GM20431 (cell line): ENCODE results near the gene CCR3.

Source experiments
- in situ Hi-C: fragments of 300-500 bp; cut with MseI, MboI; formaldehyde crosslinking; loops from one replicate; pipeline ENCODE4 v1.15.0; 2020; ENCODE audit warnings: low sequenced_read_pairs; ENCODE audit not compliant: unreplicated experiment

CCR3 gene

GRCh38 chr3:46242120-46242519 is at the start of gene CCR3:
Gene CCR3, plus strand, starts transcription at chr3:46242460. Its CDS starts 22,699 bp downstream, at chr3:46265159.
- in situ Hi-C loops = no loop called here

DNA sequence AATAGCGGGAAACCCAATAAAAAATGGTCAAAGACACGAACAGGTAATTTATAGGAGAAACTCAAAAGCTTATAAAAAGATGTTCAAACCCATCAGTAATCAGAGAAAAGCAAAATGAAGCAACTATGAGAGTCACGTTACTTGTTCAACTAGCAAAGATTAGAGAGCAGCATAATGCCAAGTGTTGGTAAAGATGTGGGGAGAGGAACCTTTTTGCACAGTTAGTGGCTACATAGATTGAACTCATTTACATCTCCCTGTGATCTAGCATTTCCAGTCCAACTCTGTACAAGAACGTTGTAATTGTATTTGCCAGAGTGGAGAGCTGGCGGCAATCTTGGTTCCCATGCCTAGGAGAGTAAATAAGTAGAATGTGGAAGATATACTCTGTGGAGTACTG is 49.3 kb upstream of the CCR3 start:
- in situ Hi-C loops = no loop called here

- in situ Hi-C loops = no loop called here
Measured at GRCh38 chr3:46193436-46193835, 48.8 kb upstream of the CCR3 start.

DNA sequence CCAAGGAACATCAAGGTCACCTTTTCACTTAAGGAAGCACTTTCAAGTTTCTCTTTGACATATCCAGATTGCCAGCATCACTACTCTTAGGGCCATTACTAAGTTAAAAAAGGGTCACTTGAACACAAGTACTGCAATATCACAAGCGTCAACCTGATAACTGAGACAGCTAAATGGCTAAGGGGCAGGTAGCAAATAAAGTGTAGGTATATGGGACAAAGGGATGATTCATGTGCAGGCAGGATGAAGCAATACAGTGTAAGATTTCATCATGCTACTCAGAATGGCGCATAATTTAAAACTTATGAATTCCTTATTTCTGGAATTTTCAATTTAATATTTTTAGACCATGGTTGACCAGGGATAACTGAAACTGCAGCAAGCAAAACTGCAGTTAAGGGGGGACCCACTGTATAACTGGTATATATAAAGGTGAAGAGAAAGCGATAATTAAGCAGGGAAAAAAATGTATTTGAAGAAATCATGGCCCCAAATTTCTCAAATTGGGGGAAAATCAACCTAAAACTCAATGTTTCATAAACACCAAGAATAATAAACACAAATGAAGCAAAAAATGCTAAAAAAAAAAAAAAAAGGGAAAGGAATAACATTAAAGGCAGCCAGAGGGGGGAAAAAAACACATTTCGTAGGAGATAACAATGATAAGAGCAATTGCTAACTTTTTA is 47.2 kb upstream of the CCR3 start:
- in situ Hi-C loops = no loop called here

DNA sequence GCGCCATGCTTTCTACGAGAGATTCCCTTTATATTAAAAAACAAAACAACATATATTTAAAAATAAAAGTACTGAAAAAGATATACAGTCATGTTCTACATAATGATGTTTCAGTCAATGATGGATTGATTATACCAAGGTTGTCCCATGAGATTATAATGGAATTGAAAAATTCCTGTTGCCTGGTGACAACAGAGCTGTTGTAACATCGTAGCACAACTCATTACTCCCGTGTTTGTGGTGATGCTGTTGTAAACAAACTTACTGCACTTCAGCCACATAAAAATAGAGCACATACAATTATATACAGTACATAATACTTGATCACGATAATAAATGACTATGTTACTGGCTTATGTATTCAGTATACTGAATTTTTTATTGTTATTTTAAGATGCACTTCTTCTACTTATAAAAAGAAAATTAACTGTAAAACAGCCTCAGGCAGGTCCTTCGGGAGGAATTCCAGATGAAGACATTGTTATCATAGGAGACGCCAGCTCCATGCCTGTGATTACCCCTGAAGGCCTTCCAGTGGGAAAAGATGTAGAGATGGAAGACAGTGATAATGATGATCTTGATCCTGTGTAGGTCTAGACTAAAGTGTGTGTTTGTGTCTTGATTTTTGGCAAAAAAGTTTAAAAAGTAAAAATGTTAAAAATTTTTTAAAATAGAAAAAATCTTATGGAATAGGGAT is 45.9 kb upstream of the CCR3 start:
- in situ Hi-C loops = no loop called here

DNA sequence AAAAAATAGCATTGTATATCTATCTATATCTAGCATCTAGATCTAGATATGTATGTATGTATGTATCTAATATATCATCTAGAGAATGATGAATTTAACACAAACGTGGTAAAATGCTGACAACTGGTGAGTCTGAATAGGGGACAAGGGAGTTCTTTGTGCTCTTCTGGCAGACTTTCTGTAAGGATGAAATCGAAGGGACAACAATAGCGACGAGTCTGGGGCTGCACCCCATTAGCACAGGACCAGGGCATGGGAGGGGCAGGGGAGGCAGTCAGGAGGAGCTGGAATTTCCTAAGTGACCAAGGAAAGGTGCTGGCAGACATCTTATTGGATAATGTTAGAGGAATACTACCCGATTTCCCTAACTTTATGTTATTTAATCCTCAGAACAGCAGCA is 42.0 kb upstream of the CCR3 start:
- in situ Hi-C loops = loop anchor here (10.0 to 25.0 kb wide), 2 partner anchors 105 to 263 kb away; partner anchors contain the start of gene CXCR6

GRCh38 chr3:46200790-46201189 is 41.5 kb upstream of the CCR3 start:
- in situ Hi-C loops = loop anchor here (10.0 to 25.0 kb wide), 2 partner anchors 106 to 263 kb away; partner anchors contain the start of gene CXCR6

DNA sequence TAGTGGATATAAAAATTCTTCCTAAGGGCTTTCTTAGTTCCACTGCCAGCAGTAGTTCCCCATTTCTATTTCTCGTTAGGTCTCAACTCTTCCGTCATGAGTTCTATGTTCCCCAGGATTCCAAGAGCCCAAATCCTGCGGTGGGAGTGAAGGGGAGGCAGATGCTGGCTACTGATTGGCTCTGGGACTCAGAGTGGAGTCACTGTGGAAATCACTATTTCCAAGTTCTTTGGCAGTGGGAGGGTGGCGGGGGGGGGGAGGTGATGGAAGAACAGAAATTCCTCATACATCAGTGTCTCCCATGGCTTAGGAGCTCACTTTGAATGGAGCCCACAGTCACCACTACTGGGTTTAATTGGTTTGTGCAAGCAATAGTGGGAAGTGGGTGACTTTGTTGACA is 39.7 kb upstream of the CCR3 start:
- in situ Hi-C loops = loop anchor here (10.0 to 25.0 kb wide), 2 partner anchors 108 to 265 kb away; partner anchors contain the start of gene CXCR6

DNA sequence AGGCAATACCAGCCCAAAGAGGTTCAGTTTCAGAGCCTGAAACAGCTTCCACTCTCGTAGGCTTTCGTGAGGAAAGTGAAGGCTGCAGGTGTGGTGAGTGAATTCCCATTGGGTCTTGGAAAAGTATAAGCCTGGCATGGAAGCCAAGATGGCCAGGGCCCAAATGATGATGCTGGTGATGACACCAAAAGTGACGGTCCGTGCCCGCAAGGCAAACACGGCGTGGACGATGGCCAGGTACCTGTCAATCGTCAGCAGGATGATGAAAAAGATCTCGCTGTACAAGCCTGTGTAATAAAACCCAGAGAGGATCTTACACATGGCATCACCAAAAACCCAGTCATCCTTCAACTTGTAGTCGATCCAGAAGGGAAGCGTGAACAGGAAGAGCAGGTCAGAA is 38.6 kb upstream of the CCR3 start:
- in situ Hi-C loops = loop anchor here (10.0 to 25.0 kb wide), 2 partner anchors 109 to 266 kb away; partner anchors contain the start of gene CXCR6

GRCh38 chr3:46205286-46205960 is 36.8 kb upstream of the CCR3 start:
- in situ Hi-C loops = loop anchor here (10.0 to 25.0 kb wide), 2 partner anchors 111 to 268 kb away; partner anchors contain the start of gene CXCR6

GRCh38 chr3:46206282-46207015 is 35.8 kb upstream of the CCR3 start:
- in situ Hi-C loops = loop anchor here (10.0 to 25.0 kb wide), 2 partner anchors 112 to 269 kb away; partner anchors contain the start of gene CXCR6

GRCh38 chr3:46207514-46207913 is 34.7 kb upstream of the CCR3 start:
- in situ Hi-C loops = loop anchor here (10.0 to 25.0 kb wide), 2 partner anchors 113 to 270 kb away; partner anchors contain the start of gene CXCR6

DNA sequence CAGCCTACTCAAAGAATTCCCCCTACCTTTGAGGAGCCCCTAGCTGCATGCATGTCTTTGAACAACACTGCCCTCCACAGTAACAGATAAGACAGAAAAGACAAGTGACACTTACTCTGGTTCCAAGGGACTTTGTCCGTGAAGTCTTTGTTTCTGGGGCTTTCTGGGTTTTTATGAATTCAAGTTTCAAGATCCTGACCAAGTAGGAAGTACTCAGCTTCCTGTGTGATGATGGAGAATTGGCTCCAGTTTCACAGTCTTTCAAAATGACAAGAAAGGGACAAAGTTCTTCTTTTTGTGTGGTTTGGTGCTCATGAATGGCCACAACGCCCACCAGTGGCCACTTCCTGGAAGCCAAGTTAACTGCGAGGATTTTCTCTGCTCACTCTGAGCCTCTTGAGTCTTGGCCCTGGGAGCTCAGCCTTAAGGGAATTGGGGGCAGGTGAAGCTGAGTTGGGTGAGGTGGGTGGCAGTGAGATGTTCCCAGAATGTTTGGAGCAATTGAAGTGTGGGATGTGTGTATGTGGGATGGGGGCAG is 34.0 kb upstream of the CCR3 start, which contains the start of gene CCR1:
Gene CCR1, minus strand, starts transcription at position 147 of the 538 bp plus-strand sequence. CDS start 4,000 bp downstream, outside the sequence.
- in situ Hi-C loops = loop anchor here (10.0 to 25.0 kb wide), 2 partner anchors 113 to 271 kb away; partner anchors contain the start of gene CXCR6

- in situ Hi-C loops = loop anchor here (10.0 to 25.0 kb wide), 2 partner anchors 114 to 272 kb away; partner anchors contain the start of gene CXCR6
Measured at GRCh38 chr3:46209053-46209452, 33.2 kb upstream of the CCR3 start.

- in situ Hi-C loops = loop anchor here (10.0 to 25.0 kb wide), 2 partner anchors 115 to 273 kb away; partner anchors contain the start of gene CXCR6
Measured at GRCh38 chr3:46209746-46210470, 32.4 kb upstream of the CCR3 start.

- in situ Hi-C loops = loop anchor here (25.0 kb wide), 1 partner anchor 275 kb away; the partner anchor contains the start of gene CXCR6
Measured at GRCh38 chr3:46212101-46212500, 30.2 kb upstream of the CCR3 start.

DNA sequence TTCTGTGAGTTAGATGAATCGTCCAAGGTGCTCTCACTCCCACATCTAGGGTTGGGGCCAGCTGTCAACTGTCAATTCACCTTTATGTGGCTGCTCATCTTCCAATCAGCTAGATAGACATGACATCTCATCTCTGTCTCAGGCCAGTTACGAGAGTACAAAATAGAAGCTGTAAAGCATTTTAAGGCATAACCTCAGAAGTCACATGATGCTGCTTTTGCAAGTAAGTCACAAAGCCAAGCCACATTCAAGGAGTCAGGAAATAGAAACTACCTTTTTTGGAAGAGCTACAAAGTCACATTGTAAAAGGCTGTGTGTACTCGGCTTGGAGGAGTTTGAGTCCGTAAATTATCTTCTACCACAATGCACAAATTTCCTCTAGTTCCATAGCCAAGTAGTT is 29.1 kb upstream of the CCR3 start:
- in situ Hi-C loops = loop anchor here (25.0 kb wide), 1 partner anchor 276 kb away; the partner anchor contains the start of gene CXCR6

DNA sequence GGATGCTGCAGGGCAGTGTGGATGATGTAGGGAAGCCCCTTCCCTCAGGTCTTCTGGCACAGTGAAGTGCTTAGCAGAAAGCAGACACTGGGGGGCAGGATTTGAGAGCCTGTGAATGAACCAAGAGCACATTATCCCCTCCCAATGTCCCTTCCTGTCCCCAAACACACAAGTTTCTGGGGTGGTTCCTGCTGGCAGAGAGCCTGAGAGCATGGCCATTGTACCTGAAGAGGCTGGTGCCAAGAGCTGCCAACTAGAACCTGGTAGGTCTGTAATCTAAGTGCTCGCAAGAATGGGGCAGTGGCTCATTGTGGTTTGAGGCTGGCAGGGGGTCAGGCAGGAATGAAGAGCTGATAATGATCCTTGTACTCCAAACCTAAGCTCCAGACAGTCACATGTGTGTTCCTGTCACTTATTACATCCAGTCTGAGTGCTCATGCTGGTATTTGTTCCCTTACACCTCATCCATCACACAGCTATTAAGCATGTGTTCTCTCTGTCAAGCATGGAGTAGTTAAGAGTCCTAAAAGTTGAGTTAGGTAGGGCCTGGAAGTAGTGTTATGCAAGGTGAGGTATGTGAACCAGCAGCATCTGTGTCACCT is 27.4 kb upstream of the CCR3 start:
- in situ Hi-C loops = loop anchor here (25.0 kb wide), 1 partner anchor 278 kb away; the partner anchor contains the start of gene CXCR6
